GM13977 (cell line): ENCODE data around the gene ADD1.

ENCODE experiments used
- DNase-seq: peaks from one replicate; pipeline ENCODE4 v3.0.0; 2012; ENCODE audit warnings: low spot score
- CTCF ChIP-seq: IDR thresholded peaks from 2 replicates; pipeline ENCODE4 v1.5.1; 2012; ENCODE audit warnings: mild to moderate bottlenecking, control low read depth; ENCODE audit not compliant: insufficient read depth; ENCODE audit errors: extremely low read depth, missing control alignments
- in situ Hi-C: fragments of 300-500 bp; cut with MboI; formaldehyde crosslinking; loops from one replicate; pipeline ENCODE4 v1.12.0; 2022; ENCODE audit warnings: low sequenced_read_pairs, low pct_unique_long_range_greater_than_20kb, mixed read lengths, inconsistent platforms; ENCODE audit not compliant: unreplicated experiment

Gene ADD1

GRCh38 chr4:2837904-2838496 lies 5.6 kb upstream of the ADD1 start:
- in situ Hi-C loops, result no loop called here
- TF ChIP-seq CTCF, result no peak
- DNase-seq, result no peak

- in situ Hi-C loops, result no loop called here
- DNase-seq, result no peak
- TF ChIP-seq CTCF, result no peak
Measured at GRCh38 chr4:2839060-2839459, 4.6 kb upstream of the ADD1 start.

GRCh38 chr4:2842687-2843262 lies 869 bp upstream of the ADD1 start:
- DNase-seq, result peak; percentile 32
- no peak for TF ChIP-seq CTCF
- in situ Hi-C loops, result no loop called here

- in situ Hi-C loops, result no loop called here
- TF ChIP-seq CTCF, result no peak
- DNase-seq, result peak; percentile 53
Measured at GRCh38 chr4:2843941-2844584, 419 bp downstream of the ADD1 start.

GRCh38 chr4:2846172-2846571 lies 2.5 kb downstream of the ADD1 start:
- in situ Hi-C loops, result no loop called here
- TF ChIP-seq CTCF, result no peak
- no peak for DNase-seq

GRCh38 chr4:2847302-2847871 lies 3.7 kb downstream of the ADD1 start:
- in situ Hi-C loops, result no loop called here
- TF ChIP-seq CTCF, result no peak
- DNase-seq, result no peak
